Inflammatory macrophage treated with lipopolysaccharide for 4 hours (primary cell): ENCODE measurements around the gene FBXW2.
A peak's percentile ranks its signal among the peaks of the same experiment; 100 is the strongest.
"Not testable (repeated sequence)": the region's sequence is repeated elsewhere in the genome, so short reads cannot be mapped to it uniquely, and the experiment has no call there.

ENCODE experiments used
- DNase-seq: peaks from one replicate; pipeline ENCODE4 v3.0.0-alpha.2; 2020

FBXW2 gene

DNA sequence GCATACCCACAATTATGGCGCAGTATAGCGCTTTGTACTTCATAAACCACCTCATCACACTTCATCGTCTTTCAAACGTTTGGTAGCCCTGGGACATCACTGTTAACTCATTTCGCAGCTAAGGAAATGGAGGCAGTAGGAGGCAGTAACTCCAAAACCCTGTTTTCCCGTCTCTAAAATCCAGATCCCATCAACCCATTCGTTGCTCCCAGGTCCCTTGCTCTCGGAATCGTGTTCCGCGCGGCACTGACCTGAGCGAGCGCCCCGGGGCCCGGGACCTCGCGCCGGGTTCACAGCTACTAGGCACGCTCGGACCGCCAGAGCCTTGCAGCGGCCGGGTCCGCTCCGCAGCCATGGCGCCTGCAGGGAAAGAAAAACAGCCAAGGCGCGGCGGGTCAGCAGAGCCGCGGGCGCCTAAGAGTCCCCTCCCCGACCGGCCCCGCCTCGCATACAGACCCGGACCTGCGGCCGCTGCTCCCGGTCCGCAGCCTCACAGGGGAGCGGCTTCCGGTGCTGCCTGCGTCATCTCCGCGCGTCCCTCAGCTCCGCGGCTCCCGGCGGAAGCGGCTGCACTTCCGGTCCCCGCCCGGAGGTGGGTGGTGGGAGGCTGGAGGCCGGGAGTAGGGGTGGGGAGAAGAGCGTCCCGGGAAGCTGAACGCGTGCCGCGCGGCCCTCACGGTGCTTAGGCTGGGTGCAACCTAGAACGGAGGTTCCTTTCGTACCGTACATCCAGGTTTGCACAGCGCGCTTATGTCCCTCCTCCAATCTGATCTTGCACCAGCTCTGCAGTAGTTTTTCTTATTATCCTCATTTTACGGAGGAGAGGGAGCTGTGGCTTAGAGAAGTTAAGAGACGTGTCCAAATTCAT lies at the start of gene FBXW2:
Gene FBXW2, minus strand, starts transcription at position 519 of the 868 bp plus-strand sequence. CDS start 5,158 bp downstream, outside the sequence.
- peak; percentile 94 for DNase-seq

- DNase-seq: no peak
Measured at GRCh38 chr9:120841930-120842684, 48.9 kb upstream of the FBXW2 start.

DNA sequence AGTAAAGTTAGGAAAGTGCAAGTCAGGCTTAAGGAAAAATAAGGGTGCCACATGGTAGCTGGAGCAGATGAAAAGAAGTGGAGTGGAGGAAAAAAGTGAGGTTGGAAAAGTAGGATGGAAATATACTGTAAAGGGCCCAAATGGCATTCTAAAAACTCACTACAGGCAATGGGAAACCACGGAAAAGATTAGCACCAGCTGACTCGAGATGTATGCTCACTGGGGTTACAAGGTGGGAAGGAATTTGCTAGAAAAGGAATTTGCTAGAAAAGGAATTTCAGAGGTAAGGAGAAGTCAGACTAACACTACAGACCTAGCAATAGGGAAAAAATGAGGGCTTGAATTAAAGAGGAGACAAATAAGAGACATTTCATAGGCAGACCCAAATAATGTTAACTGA lies 45.9 kb upstream of the FBXW2 start:
- DNase-seq: no peak

DNA sequence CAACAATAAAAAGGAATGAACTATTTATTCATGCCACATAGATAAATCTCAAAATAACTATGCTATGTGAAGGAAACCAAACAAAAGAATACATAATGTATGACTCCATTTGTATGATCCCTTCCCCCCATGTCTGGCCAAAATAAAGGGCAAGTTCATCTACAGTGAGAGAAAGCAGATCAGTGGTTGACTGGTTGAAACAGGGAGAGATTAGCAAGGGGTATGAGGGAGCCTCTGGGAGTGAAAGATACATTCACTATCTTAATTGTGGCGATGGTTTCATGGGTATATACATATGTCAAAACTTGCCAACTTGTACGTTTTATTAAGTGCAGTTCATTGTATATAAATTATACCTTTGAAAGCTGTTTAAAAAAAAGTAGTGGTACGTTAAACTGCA lies 44.7 kb upstream of the FBXW2 start:
- DNase-seq: no peak

- DNase-seq: no peak
Measured at GRCh38 chr9:120833325-120833724, 40.1 kb upstream of the FBXW2 start.

DNA sequence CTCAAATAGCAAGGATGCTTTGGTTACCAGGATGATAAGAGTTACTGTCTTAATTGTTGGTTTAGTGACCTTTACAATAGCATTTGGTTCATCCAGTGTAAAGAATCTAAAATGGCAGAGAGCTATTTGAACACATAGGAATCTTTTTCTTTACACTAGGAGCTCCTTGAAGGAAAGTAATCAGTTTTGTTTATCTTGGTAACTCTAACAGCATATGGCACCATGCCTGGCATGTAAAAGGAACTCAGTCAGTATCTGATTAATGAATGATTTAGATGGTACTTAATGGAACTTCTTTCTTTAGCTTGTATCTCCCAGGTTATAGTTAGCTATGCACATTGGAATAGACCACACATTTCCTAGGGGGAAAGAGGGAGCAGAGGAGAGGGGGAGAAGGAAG lies 39.6 kb upstream of the FBXW2 start:
- DNase-seq: no peak

DNA sequence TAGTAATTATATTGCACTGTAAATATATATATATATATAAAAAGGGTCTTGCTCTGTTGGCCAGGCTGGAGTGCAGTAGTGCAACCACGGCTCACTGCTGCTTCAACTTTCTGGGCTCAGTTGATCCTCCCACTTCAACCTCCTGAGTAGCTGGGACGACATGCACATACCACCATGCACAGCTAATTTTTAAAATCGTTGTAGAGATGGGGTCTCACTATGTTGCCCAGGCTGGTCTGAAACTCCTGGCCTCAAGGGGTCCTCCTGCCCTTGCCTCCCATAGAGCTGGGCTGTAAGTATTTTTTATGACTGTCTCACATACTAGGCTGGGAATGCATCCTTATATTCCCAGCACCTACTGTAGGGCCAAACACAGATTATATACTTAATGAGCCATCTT lies 37.6 kb upstream of the FBXW2 start:
- no peak for DNase-seq

DNA sequence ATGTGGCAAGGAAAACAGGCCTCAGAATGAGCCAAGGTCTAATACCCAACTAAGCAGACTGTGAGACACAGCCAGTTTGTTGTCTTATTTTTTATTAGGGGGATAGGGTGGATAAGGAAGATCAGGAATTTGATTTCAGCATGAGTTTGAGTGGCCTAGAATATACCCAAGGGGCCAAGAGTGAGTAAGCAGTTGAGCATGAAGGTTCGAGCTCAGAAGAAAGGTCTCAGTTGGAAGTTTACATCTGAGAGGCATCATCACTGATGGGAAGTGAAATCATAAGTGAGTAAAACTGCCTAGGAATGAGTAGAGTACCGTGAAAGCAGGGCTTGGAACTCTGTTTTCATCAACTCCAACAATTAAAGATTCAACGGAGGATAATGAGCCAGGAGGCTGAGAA lies 36.9 kb upstream of the FBXW2 start:
- no peak for DNase-seq

DNA sequence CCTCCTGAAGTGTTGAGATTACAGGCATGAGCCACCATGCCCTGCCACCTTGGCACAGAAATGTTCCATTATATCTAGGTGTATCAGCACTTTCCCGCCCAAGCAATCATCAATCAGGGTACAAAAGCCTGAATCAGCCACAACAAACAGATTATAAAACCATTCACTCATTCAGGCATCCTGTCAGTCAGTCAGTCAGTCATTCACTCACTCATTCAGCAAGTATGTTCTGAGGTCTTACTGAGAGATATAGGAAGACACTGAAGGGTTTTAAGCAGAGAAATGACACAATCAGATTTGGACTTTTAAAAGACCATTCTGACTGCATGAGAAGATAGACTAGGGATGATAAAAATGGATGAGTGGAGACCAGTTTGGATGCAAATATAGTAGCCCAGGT lies 36.4 kb upstream of the FBXW2 start:
- DNase-seq: no peak

DNA sequence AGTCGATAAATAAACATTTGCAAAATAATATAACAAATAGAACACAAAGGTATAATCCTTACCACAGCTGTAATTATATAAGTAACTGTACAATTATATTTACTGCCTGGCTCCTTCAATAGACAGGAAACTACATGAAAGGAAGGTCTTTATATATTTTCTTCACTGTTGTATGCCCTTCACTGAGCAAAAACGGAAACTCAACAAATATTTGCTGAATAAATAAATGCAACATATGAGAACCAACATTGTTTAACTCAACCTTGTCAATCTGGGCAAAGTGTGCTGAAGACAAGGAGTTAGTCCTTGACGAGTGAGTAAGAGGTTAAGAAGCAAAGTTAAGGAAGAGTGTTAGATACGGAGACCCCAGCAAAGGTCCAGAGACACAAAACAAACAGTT lies 26.9 kb upstream of the FBXW2 start:
- DNase-seq: no peak

GRCh38 chr9:120818595-120818994 lies 25.4 kb upstream of the FBXW2 start:
- no peak for DNase-seq

- no peak for DNase-seq
Measured at GRCh38 chr9:120815075-120815474, 21.9 kb upstream of the FBXW2 start.

GRCh38 chr9:120808931-120809330 lies 15.7 kb upstream of the FBXW2 start:
- no peak for DNase-seq

- DNase-seq: no peak
Measured at GRCh38 chr9:120807607-120808379, 14.6 kb upstream of the FBXW2 start.

DNA sequence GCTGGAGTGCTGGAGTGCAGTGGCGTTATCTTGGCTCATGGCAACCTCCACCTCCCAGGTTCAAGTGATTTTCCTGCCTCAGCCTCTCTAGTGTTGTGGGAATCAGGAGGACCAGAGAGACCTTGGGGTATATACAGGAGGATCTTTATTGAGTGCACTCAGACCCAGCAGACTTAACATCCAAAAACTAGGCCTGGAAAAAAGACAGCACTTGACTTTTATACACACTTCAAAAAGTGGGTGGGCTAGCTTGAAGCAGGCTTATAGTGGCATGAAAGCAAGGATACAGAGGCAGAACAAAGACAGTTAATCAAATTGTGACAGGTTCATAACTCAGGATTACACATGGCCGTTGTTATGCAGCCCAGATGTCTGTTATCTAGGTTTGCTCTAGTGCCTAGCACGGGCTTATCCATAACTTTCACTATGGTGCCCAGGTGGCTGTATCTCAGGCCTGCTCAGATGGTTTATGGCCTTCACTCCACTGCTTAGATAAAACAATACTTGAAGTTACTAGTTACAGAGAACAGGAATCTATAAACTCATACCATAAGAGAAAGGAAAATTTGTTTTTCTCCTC lies 11.7 kb upstream of the FBXW2 start:
- not testable (repeated sequence) for DNase-seq

GRCh38 chr9:120801441-120801840 lies 8.2 kb upstream of the FBXW2 start:
- no peak for DNase-seq

GRCh38 chr9:120791161-120791560 lies 2.1 kb downstream of the FBXW2 start:
- no peak for DNase-seq

DNA sequence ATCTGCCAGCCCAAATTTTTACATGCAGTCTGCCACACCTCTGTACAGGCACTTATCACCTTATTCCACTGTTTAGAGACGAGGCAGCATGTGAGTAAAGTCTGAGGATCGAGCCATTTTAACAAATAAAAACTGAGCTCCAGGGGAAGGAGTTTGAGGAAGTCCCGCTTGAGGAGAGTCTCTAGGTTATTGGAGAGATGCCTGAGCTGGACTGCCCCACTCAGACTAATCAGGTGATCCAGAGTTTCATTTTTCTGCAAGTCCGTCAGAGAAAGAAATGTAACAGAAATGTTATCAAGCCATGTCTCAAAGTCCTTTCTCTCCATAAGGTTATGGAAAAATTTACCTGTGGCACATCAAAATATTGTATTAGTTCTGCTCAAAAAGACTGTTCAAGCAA lies 5.3 kb downstream of the FBXW2 start:
- DNase-seq: peak; percentile 39

- peak; percentile 97 for DNase-seq
Measured at GRCh38 chr9:120783602-120784047, 9.6 kb downstream of the FBXW2 start.

GRCh38 chr9:120781236-120781635 lies 12.0 kb downstream of the FBXW2 start:
- DNase-seq: no peak

DNA sequence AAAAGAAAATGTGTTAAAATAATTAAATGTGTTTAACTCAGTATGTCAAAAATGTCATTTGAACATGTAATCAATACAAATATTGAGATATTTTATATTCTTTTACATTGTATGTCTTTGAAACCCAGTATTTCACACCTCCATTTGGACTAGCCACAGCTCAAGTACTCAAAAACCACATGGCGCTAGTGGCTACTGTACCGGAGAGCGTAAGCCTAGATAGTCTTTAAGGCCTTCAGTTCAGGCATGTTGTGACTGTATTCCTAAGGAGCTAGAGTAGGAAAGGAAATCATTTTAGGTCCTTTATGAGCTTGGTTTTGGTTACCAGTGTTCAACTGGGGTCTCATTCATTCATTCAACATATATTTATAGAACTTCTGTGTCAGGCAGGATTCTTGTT lies 12.8 kb downstream of the FBXW2 start:
- no peak for DNase-seq

DNA sequence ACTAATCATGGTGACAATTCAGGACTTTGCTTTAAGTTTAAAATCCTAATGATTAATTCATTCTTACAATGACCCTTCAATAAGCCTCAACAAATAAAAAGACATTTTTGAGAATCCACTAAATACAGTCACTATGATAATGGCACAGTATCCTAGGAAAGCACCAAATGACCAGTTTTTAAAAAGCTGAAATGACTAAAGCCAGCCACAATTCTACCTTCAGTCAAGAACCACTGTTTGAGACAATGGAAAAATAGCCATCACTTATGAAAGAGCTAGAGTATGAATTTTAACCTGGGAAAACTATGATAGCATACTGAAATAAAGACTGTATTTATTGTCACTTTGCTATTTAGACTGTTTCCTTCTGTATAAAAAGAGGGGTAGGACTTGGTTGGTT lies 14.0 kb downstream of the FBXW2 start:
- DNase-seq: no peak

- no peak for DNase-seq
Measured at GRCh38 chr9:120778758-120779157, 14.5 kb downstream of the FBXW2 start.
